ENCODE measurements around the gene ITGAE.

DNA sequence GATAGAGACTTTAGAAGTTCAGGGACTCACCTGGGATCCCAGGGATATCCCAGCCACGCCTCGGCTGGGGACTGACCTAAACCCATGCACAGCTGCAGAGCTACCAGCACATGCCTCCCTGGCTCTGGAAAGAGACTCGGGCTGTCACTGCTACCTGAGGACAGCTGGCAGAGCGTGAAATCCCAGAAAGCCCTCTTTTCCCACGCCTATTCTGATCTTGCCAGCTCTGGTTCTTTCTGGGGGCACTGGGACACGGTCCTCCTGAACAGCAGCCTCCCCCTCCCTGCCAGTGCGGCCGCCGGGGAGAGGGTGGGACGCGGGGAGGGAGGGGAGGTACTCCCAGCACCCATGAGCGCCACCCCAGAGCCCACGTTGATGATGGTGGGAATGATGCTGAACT lies 115.8 kb downstream of the ITGAE start:
- TF ChIP-seq POLR2A (IDR thresholded peaks at IDR 0.05), result no peak
- TF ChIP-seq, protein P1, sequence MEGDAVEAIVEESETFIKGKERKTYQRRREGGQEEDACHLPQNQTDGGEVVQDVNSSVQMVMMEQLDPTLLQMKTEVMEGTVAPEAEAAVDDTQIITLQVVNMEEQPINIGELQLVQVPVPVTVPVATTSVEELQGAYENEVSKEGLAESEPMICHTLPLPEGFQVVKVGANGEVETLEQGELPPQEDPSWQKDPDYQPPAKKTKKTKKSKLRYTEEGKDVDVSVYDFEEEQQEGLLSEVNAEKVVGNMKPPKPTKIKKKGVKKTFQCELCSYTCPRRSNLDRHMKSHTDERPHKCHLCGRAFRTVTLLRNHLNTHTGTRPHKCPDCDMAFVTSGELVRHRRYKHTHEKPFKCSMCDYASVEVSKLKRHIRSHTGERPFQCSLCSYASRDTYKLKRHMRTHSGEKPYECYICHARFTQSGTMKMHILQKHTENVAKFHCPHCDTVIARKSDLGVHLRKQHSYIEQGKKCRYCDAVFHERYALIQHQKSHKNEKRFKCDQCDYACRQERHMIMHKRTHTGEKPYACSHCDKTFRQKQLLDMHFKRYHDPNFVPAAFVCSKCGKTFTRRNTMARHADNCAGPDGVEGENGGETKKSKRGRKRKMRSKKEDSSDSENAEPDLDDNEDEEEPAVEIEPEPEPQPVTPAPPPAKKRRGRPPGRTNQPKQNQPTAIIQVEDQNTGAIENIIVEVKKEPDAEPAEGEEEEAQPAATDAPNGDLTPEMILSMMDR (IDR thresholded peaks at IDR 0.05), result no peak
